Transverse colon (tissue), 4 donors: ENCODE results near the gene MYH16. TPM values are rescaled to one million over a fixed set of nuclear protein-coding genes. Genes with fewer than 3 reads are reported as not detected.
"Not testable (repeated sequence)": the region's sequence is repeated elsewhere in the genome, so short reads cannot be mapped to it uniquely, and the experiment has no call there.

Experiments
- DNase-seq: peaks from one replicate; pipeline ENCODE4 v3.0.0-alpha.2; 2019
- H3K27ac ChIP-seq, 4 donors: fragments of 200-600 bp; sonication (generic); 2 replicates each; pipeline ENCODE4 v1.5.1; 2016 to 2018; ENCODE audit warnings: inconsistent platforms in 4 of 4
- H3K27me3 ChIP-seq: fragments of 200-600 bp; sonication (generic); 2 replicates; pipeline ENCODE4 v1.5.1; 2017; ENCODE audit warnings: inconsistent platforms
- H3K36me3 ChIP-seq, 4 donors: fragments of 200-600 bp; sonication (generic); 2 replicates each; pipeline ENCODE4 v1.5.1; 2017 to 2019; ENCODE audit warnings: inconsistent platforms in 4 of 4
- H3K4me1 ChIP-seq, 4 donors: fragments of 200-600 bp; sonication (generic); 2 replicates each; pipeline ENCODE4 v1.5.1; 2017 to 2020; ENCODE audit warnings: inconsistent platforms in 4 of 4
- H3K4me3 ChIP-seq, 4 donors: fragments of 200-600 bp; sonication (generic); 1 replicate in 1 of 4; 2 replicates in 3 of 4; pipeline versions ENCODE4 v1.5.1 to v1.6.1; 2017 to 2019; ENCODE audit warnings: inconsistent platforms in 4 of 4
- H3K9me3 ChIP-seq, 2 donors: fragments of 200-600 bp; sonication (generic); 2 replicates each; pipeline ENCODE4 v1.5.1; 2017 to 2019; ENCODE audit warnings: inconsistent platforms in 2 of 2
- EP300 ChIP-seq: sonication (generic); formaldehyde crosslinking; IDR thresholded peaks from one replicate; pipeline ENCODE4 v1.6.1; 2017; ENCODE audit warnings: antibody characterized with exemption, low read depth
- POLR2A ChIP-seq: fragments of 450-650 bp; IDR thresholded peaks from one replicate; pipeline ENCODE4 v1.6.1; 2016; ENCODE audit warnings: antibody characterized with exemption, mild to moderate bottlenecking, moderate library complexity
- POLR2AphosphoS5 ChIP-seq, 3 donors: sonication (generic); formaldehyde crosslinking; IDR thresholded peaks; one replicate each; pipeline ENCODE4 v1.6.1; 2016; ENCODE audit warnings: antibody characterized with exemption in 3 of 3
- WGBS, 2 donors: methylation state at CpG; one replicate each; pipeline ENCODE4 v1.1.5; 2018; ENCODE audit warnings: low coverage in 1 of 2; 5-methylcytosine and 5-hydroxymethylcytosine counted together
- in situ Hi-C, 4 donors: fragments of 200-750 bp; cut with MboI; loops; one replicate each; pipeline versions ENCODE4 v1.15.0 to v1.15.1; 2017; ENCODE audit warnings: low sequenced_read_pairs in 3 of 4, low pct_ligation_motif_present in 1 of 4, low pct_unique_long_range_greater_than_20kb in 1 of 4
- intact Hi-C: fragments of 100-400 bp; cut with DNase I; formaldehyde crosslinking; loops from one replicate; pipeline ENCODE4 v1.15.1; 2023; ENCODE audit warnings: low total_unique reads
- total RNA-seq, 4 donors: library from RNA; depleted of rRNA; stranded (reverse); fragments of >200 nt; gene quantifications; one replicate each; pipeline ENCODE4 v1.1.0, GENCODE V29; 2016
- TF ChIP-seq, protein P1 (sequence below), 5 experiments: fragments of 200-600 bp in 3 of 5; fragments of 450-650 bp in 2 of 5; sonication (generic) in 3 of 5; IDR thresholded peaks; 1 replicate in 2 of 5; 2 replicates in 3 of 5; pipeline ENCODE4 v1.5.1; 2016 to 2017; ENCODE audit warnings: antibody characterized with exemption in 5 of 5, inconsistent platforms in 3 of 5, mild to moderate bottlenecking in 2 of 5, moderate library complexity in 1 of 5

Gene MYH16
- total RNA-seq, 4 donors from 2014 or later = not detected

DNA sequence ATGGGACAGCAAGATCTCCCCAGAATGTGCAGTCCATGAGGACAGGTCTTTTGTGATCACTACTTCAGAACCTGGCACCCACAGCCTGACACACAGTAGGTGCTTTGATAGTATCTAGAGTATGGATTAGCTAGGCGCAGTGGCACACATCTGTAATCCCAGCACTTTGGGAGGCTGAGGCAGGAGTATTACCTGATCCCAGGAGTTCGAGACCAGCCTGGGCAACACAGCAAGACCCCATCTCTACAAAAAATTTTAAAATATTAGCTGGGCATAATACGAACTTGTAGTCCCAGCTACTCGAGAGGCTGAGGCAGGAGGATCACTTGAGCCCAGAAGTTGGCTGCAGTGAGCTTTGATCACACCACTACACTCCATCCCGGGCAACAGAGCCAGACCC, 79.6 kb downstream of the MYH16 start:
- no peaks in the 10 kb centered on the region for H3K9me3 ChIP-seq
- intact Hi-C loops = no loop called here
- in situ Hi-C loops = no loop called here
- WGBS, 2 donors = 100% methylated on average over 3 to 5 of the region's 5 CpGs
- H3K36me3 ChIP-seq = peaks cover 0 to 70% (median 30%) of the 10 kb centered on the region in 4 donors
- TF ChIP-seq POLR2AphosphoS5 (IDR thresholded peaks at IDR 0.05) = no peak
- TF ChIP-seq POLR2A = no peak
- TF ChIP-seq, protein P1, sequence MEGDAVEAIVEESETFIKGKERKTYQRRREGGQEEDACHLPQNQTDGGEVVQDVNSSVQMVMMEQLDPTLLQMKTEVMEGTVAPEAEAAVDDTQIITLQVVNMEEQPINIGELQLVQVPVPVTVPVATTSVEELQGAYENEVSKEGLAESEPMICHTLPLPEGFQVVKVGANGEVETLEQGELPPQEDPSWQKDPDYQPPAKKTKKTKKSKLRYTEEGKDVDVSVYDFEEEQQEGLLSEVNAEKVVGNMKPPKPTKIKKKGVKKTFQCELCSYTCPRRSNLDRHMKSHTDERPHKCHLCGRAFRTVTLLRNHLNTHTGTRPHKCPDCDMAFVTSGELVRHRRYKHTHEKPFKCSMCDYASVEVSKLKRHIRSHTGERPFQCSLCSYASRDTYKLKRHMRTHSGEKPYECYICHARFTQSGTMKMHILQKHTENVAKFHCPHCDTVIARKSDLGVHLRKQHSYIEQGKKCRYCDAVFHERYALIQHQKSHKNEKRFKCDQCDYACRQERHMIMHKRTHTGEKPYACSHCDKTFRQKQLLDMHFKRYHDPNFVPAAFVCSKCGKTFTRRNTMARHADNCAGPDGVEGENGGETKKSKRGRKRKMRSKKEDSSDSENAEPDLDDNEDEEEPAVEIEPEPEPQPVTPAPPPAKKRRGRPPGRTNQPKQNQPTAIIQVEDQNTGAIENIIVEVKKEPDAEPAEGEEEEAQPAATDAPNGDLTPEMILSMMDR (IDR thresholded peaks at IDR 0.05) = no peak
- TF ChIP-seq EP300 = no peak
- no peaks in the 10 kb centered on the region for H3K27me3 ChIP-seq
- H3K4me1 ChIP-seq = no peaks in the 10 kb centered on the region
- H3K4me3 ChIP-seq = no peak overlapping the region
- DNase-seq = no peak
- no peak overlapping the region for H3K27ac ChIP-seq

DNA sequence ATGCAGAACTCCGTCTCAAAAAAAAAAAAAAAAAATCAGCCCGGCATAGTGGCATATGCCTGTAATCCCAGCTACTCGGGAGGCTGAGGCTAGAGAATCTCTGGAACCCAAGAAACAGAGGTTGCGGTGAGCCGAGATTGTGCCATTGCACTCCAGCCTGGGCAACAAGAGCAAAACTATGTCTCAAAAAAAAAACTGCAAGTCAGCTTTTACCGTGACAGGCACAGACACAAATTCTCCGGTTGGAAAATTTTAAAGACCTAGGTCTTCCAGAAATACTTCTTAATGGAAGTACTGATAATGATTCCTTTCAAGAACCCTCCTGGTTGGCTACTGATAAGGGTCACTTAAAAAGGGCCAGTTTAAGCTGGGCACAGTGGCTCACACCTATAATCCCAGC, 82.5 kb downstream of the MYH16 start:
- Histone ChIP-seq H3K4me1 (no peaks in the 10 kb centered on the region), H3K36me3 (peaks cover 0 to 75% (median 29%) of the 10 kb centered on the region in 4 donors), H3K9me3 (no peaks in the 10 kb centered on the region), H3K4me3 (no peak overlapping the region), H3K27me3 (no peaks in the 10 kb centered on the region), H3K27ac (no peak overlapping the region)
- TF ChIP-seq POLR2AphosphoS5 (IDR thresholded peaks at IDR 0.05) (no peak), POLR2A (no peak), EP300 (no peak)
- TF ChIP-seq, protein P1 (IDR thresholded peaks at IDR 0.05) = no peak
- in situ Hi-C loops (no loop called here), intact Hi-C loops (no loop called here)
- DNase-seq = no peak
- 93 to 97% methylated on average over 7 of the region's 7 CpGs for WGBS, 2 donors

DNA sequence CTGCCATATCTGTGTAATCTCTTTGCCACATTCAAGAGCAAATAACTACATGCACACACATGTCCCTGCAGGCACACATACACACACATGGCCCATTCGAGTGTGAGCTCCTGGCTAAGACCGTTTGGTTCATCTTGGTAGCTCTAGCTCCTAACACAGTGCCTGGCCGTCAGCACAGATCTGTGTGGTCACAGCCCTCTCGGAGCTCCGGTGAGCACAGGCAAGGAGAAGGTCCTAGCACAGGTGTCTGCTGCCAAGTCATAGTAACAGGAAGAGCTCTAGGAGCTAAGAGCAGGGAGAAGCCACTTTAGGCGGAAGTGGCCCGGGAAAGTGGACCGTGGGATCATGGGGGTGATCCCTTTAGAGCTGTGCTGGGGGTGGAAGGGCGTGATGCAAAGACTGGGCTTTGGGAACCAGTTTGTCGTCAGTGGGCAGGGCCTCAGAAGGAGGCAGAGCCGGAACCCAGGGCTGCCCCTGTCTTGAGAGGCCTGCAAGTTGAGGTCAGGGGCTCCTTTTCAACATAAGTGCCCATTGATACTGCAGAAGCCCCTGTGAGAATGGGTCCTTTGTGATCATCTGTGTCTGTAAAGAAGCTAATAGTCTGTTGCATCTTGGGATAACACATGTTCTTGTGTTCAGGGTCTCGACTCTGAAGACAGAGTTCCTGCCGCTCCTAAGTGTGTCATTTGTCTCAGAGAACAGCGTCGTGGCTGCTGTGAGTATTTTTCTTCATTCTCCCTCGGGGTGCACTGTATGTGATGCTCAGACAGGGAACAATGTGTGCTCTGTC, 85.3 kb downstream of the MYH16 start:
- peaks cover 0 to 67% (median 34%) of the 10 kb centered on the region in 4 donors for H3K36me3 ChIP-seq
- H3K27ac ChIP-seq = peak overlapping the region in 1 of 4 donors; percentile 27
- intact Hi-C loops = no loop called here
- no peak overlapping the region for H3K4me3 ChIP-seq
- TF ChIP-seq POLR2A = no peak
- TF ChIP-seq EP300 = no peak
- TF ChIP-seq POLR2AphosphoS5 (IDR thresholded peaks at IDR 0.05) = no peak
- TF ChIP-seq, protein P1 (IDR thresholded peaks at IDR 0.05) = no peak
- no peaks in the 10 kb centered on the region for H3K27me3 ChIP-seq
- H3K4me1 ChIP-seq = no peaks in the 10 kb centered on the region
- H3K9me3 ChIP-seq = no peaks in the 10 kb centered on the region
- no peak for DNase-seq
- in situ Hi-C loops = no loop called here
- WGBS, 2 donors = 87 to 95% methylated on average over 6 to 16 of the region's 16 CpGs

DNA sequence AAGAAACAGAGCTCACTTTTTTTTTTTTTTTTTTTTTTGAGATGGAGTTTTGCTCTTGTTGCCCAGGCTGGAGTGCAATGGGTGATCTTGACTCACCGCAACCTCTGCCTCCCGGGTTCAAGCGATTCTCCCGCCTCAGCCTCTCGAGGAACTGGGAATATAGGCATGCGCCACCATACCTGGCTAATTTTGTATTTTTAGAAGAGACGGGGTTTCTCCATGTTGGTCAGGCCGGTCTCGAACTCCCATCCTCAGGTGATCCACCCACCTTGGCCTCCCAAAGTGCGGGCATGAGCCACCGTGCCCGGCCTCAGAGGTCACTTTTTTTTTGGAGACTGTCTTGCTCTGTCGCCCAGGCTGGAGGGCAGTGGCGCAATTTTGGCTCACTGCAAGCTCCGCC, 85.9 kb downstream of the MYH16 start:
- WGBS, 2 donors = 94 to 95% methylated on average over 3 to 15 of the region's 15 CpGs
- Histone ChIP-seq H3K27ac (peak overlapping the region in 1 of 4 donors; percentile 25), H3K36me3 (peaks cover 0 to 64% (median 33%) of the 10 kb centered on the region in 4 donors)
- DNase-seq, intact Hi-C loops, H3K27me3 ChIP-seq, H3K4me1 ChIP-seq, H3K4me3 ChIP-seq, in situ Hi-C loops, H3K9me3 ChIP-seq: not testable (repeated sequence)
